ENCODE data around the gene P2RY6.
A peak's percentile ranks its signal among the peaks of the same experiment; 100 is the strongest.
"Not testable (repeated sequence)": the region's sequence is repeated elsewhere in the genome, so short reads cannot be mapped to it uniquely, and the experiment has no call there.

The P2RY6 gene

GRCh38 chr11:73271936-73272679, at the start of gene P2RY6:
Gene P2RY6, plus strand, starts transcription at chr11:73272338. Its CDS starts 24,181 bp downstream, at chr11:73296519.
- Mint-ChIP-seq H3K36me3 (peaks cover 4% of the 10 kb centered on the region), H3K27ac (no peak within 1 kb of the TSS), H3K4me1 (no peaks in the 10 kb centered on the region), H3K9me3 (no peaks in the 10 kb centered on the region), H3K4me3 (no peak within 1 kb of the TSS)
- no peak for ATAC-seq
- DNase-seq (ENCODE audit: low spot score in 2 of 2): no peak

GRCh38 chr11:73223998-73224730, 48.0 kb upstream of the P2RY6 start:
- ATAC-seq (no peak), DNase-seq (ENCODE audit: low spot score in 2 of 2) (no peak)
- Mint-ChIP-seq H3K4me1 (peaks cover 10% of the 10 kb centered on the region), H3K27ac (peak overlapping the region; percentile 67), H3K36me3 (no peaks in the 10 kb centered on the region), H3K9me3 (no peaks in the 10 kb centered on the region), H3K4me3 (no peak overlapping the region)

- peak overlapping the region; percentile 67 for H3K27ac Mint-ChIP-seq
- no peak overlapping the region for H3K4me3 Mint-ChIP-seq
- ATAC-seq (no peak), DNase-seq (ENCODE audit: low spot score in 2 of 2) (no peak)
- no peaks in the 10 kb centered on the region for H3K36me3 Mint-ChIP-seq
- H3K9me3 Mint-ChIP-seq: no peaks in the 10 kb centered on the region
- H3K4me1 Mint-ChIP-seq: peaks cover 10% of the 10 kb centered on the region
Measured at GRCh38 chr11:73225001-73225686, 47.0 kb upstream of the P2RY6 start.

- DNase-seq (ENCODE audit: low spot score in 2 of 2) (no peak), ATAC-seq (no peak)
- Mint-ChIP-seq H3K36me3 (no peaks in the 10 kb centered on the region), H3K9me3 (no peaks in the 10 kb centered on the region), H3K27ac (peak overlapping the region; percentile 67), H3K4me1 (peaks cover 10% of the 10 kb centered on the region), H3K4me3 (no peak overlapping the region)
Measured at GRCh38 chr11:73225851-73226250, 46.3 kb upstream of the P2RY6 start.

GRCh38 chr11:73226297-73227006, 45.7 kb upstream of the P2RY6 start:
- Mint-ChIP-seq H3K4me1 (peaks cover 10% of the 10 kb centered on the region), H3K36me3 (no peaks in the 10 kb centered on the region), H3K9me3 (no peaks in the 10 kb centered on the region), H3K4me3 (no peak overlapping the region), H3K27ac (no peak overlapping the region)
- DNase-seq (ENCODE audit: low spot score in 2 of 2): no peak
- ATAC-seq: no peak

- Mint-ChIP-seq H3K4me1 (peaks cover 10% of the 10 kb centered on the region), H3K36me3 (no peaks in the 10 kb centered on the region), H3K9me3 (no peaks in the 10 kb centered on the region), H3K4me3 (no peak overlapping the region), H3K27ac (no peak overlapping the region)
- no peak for DNase-seq (ENCODE audit: low spot score in 2 of 2)
- ATAC-seq: no peak
Measured at GRCh38 chr11:73227571-73228211, 44.4 kb upstream of the P2RY6 start.

GRCh38 chr11:73228268-73229134, 43.6 kb upstream of the P2RY6 start:
- Mint-ChIP-seq H3K9me3 (no peaks in the 10 kb centered on the region), H3K4me1 (peaks cover 10% of the 10 kb centered on the region), H3K27ac (no peak overlapping the region), H3K4me3 (no peak overlapping the region), H3K36me3 (no peaks in the 10 kb centered on the region)
- ATAC-seq (no peak), DNase-seq (ENCODE audit: low spot score in 2 of 2) (no peak)

GRCh38 chr11:73229321-73229895, 42.7 kb upstream of the P2RY6 start:
- no peak for DNase-seq (ENCODE audit: low spot score in 2 of 2)
- H3K9me3 Mint-ChIP-seq: no peaks in the 10 kb centered on the region

GRCh38 chr11:73229896-73230875, 42.0 kb upstream of the P2RY6 start:
- H3K27ac Mint-ChIP-seq: no peak overlapping the region
- no peaks in the 10 kb centered on the region for H3K36me3 Mint-ChIP-seq
- H3K9me3 Mint-ChIP-seq: no peaks in the 10 kb centered on the region
- DNase-seq (ENCODE audit: low spot score in 2 of 2) (no peak), ATAC-seq (no peak)
- H3K4me3 Mint-ChIP-seq: no peak overlapping the region
- no peaks in the 10 kb centered on the region for H3K4me1 Mint-ChIP-seq

More at GRCh38 chr11:73229321-73229895, 42.7 kb upstream of the P2RY6 start:
- H3K36me3 Mint-ChIP-seq: no peaks in the 10 kb centered on the region
- H3K4me3 Mint-ChIP-seq: no peak overlapping the region
- H3K27ac Mint-ChIP-seq: no peak overlapping the region
- no peak for ATAC-seq
- peaks cover 5% of the 10 kb centered on the region for H3K4me1 Mint-ChIP-seq

- Mint-ChIP-seq H3K4me3 (no peak overlapping the region), H3K4me1 (no peaks in the 10 kb centered on the region), H3K9me3 (no peaks in the 10 kb centered on the region), H3K27ac (no peak overlapping the region), H3K36me3 (no peaks in the 10 kb centered on the region)
- DNase-seq (ENCODE audit: low spot score in 2 of 2) (no peak), ATAC-seq (no peak)
Measured at GRCh38 chr11:73230931-73231330, 41.2 kb upstream of the P2RY6 start.

- H3K9me3 Mint-ChIP-seq; ATAC-seq; H3K4me3 Mint-ChIP-seq; DNase-seq (ENCODE audit: low spot score in 2 of 2); H3K4me1 Mint-ChIP-seq; H3K27ac Mint-ChIP-seq; H3K36me3 Mint-ChIP-seq: not testable (repeated sequence)
Measured at GRCh38 chr11:73232487-73232886, 39.7 kb upstream of the P2RY6 start.

- Mint-ChIP-seq H3K36me3 (no peaks in the 10 kb centered on the region), H3K4me1 (no peaks in the 10 kb centered on the region), H3K27ac (no peak overlapping the region), H3K9me3 (no peaks in the 10 kb centered on the region), H3K4me3 (no peak overlapping the region)
- DNase-seq (ENCODE audit: low spot score in 2 of 2): no peak
- ATAC-seq: no peak
Measured at GRCh38 chr11:73233211-73233610, 38.9 kb upstream of the P2RY6 start.
